Esophagus muscularis mucosa (tissue), 4 donors: ENCODE data around the gene ELOVL2. TPM values are rescaled to one million over a fixed set of nuclear protein-coding genes. Genes with fewer than 3 reads are reported as not detected.
"Not testable (repeated sequence)": the region's sequence is repeated elsewhere in the genome, so short reads cannot be mapped to it uniquely, and the experiment has no call there.

ENCODE experiments used
- DNase-seq: peaks from one replicate; pipeline ENCODE4 v3.0.0-alpha.2; 2017; ENCODE audit errors: extremely low spot score
- H3K27ac ChIP-seq, 4 donors: fragments of 200-600 bp; sonication (generic); replicated peaks in 1 of 4; 1 replicate in 3 of 4; 2 replicates in 1 of 4; pipeline ENCODE4 v1.5.1; 2016 to 2019; ENCODE audit warnings: mild to moderate bottlenecking in 1 of 4
- H3K27me3 ChIP-seq, 4 donors: fragments of 200-600 bp; sonication (generic); one replicate each; pipeline versions ENCODE4 v1.5.1 to v1.6.0; 2016 to 2019
- H3K36me3 ChIP-seq, 4 donors: fragments of 200-600 bp; sonication (generic); one replicate each; pipeline ENCODE4 v1.5.1; 2016 to 2019
- H3K4me1 ChIP-seq, 4 donors: fragments of 200-600 bp; sonication (generic); one replicate each; pipeline ENCODE4 v1.5.1; 2016 to 2019
- H3K4me3 ChIP-seq, 4 donors: fragments of 200-600 bp; sonication (generic); 1 replicate in 2 of 4; 2 replicates in 2 of 4; pipeline ENCODE4 v1.5.1; 2016 to 2019; ENCODE audit warnings: mild to moderate bottlenecking in 4 of 4, moderate library complexity in 1 of 4
- H3K9me3 ChIP-seq, 4 donors: fragments of 200-600 bp; sonication (generic); 1 replicate in 3 of 4; 2 replicates in 1 of 4; pipeline ENCODE4 v1.5.1; 2016 to 2019
- CTCF ChIP-seq, 3 experiments: fragments of 200-600 bp in 2 of 3; fragments of 450-650 bp in 1 of 3; sonication (generic) in 2 of 3; IDR thresholded peaks; one replicate each; pipeline ENCODE4 v1.5.1; 2017 to 2019; ENCODE audit warnings: antibody characterized with exemption in 3 of 3, mild to moderate bottlenecking in 2 of 3, moderate library complexity in 1 of 3
- EP300 ChIP-seq: sonication (generic); formaldehyde crosslinking; IDR thresholded peaks from one replicate; pipeline ENCODE4 v1.6.1; 2017; ENCODE audit warnings: antibody characterized with exemption
- POLR2A ChIP-seq: fragments of 450-650 bp; IDR thresholded peaks from one replicate; pipeline ENCODE4 v1.6.1; 2017; ENCODE audit warnings: antibody characterized with exemption, moderate library complexity, mild to moderate bottlenecking, low read depth
- POLR2AphosphoS5 ChIP-seq, 2 donors: sonication (generic); formaldehyde crosslinking; IDR thresholded peaks; one replicate each; pipeline ENCODE4 v1.6.1; 2017; ENCODE audit warnings: antibody characterized with exemption in 2 of 2
- WGBS: methylation state at CpG from one replicate; pipeline ENCODE4 v1.1.5; 2018; 5-methylcytosine and 5-hydroxymethylcytosine counted together
- intact Hi-C: fragments of 100-400 bp; cut with DNase I; formaldehyde crosslinking; loops from one replicate; pipeline ENCODE4 v1.15.1; 2023
- total RNA-seq, 4 donors: library from RNA; depleted of rRNA; stranded (reverse); fragments of >200 nt; gene quantifications; one replicate each; pipeline versions ENCODE4 v1.1.0 to v1.2.1, GENCODE V29; 2016

The ELOVL2 gene
- total RNA-seq, 4 donors from 2014 or later: 0.26 to 0.57 (median 0.46) TPM

- DNase-seq: no peak
- H3K27ac ChIP-seq: no peak overlapping the region
- H3K4me1 ChIP-seq: no peaks in the 10 kb centered on the region
- H3K27me3 ChIP-seq: no peaks in the 10 kb centered on the region
- TF ChIP-seq POLR2A (no peak), POLR2AphosphoS5 (IDR thresholded peaks at IDR 0.05) (no peak), EP300 (no peak), CTCF (IDR thresholded peaks at IDR 0.05) (no peak)
- H3K9me3 ChIP-seq: no peaks in the 10 kb centered on the region
- 45% methylated on average over 2 of the region's 2 CpGs for WGBS
- H3K36me3 ChIP-seq: no peaks in the 10 kb centered on the region
- no peak overlapping the region for H3K4me3 ChIP-seq
- intact Hi-C loops: no loop called here
Observed at GRCh38 chr6:10991115-10991514, 53.0 kb downstream of the ELOVL2 start.

GRCh38 chr6:10989587-10989986 is 54.5 kb downstream of the ELOVL2 start:
- no peak for TF ChIP-seq EP300
- no peak for TF ChIP-seq POLR2A
- no peak for TF ChIP-seq CTCF (IDR thresholded peaks at IDR 0.05)
- TF ChIP-seq POLR2AphosphoS5 (IDR thresholded peaks at IDR 0.05): no peak
- H3K27ac ChIP-seq: no peak overlapping the region

GRCh38 chr6:10984959-10985358 is 59.1 kb downstream of the ELOVL2 start:
- H3K27me3 ChIP-seq, H3K36me3 ChIP-seq, H3K4me1 ChIP-seq, H3K4me3 ChIP-seq, H3K9me3 ChIP-seq, H3K27ac ChIP-seq, intact Hi-C loops, DNase-seq: not testable (repeated sequence)
- 78% methylated on average over 2 of the region's 2 CpGs for WGBS

More at GRCh38 chr6:10989587-10989986, 54.5 kb downstream of the ELOVL2 start:
- H3K9me3 ChIP-seq: no peaks in the 10 kb centered on the region
- no peak overlapping the region for H3K4me3 ChIP-seq
- H3K4me1 ChIP-seq: no peaks in the 10 kb centered on the region
- no peaks in the 10 kb centered on the region for H3K27me3 ChIP-seq
- no peak for DNase-seq
- 91% methylated on average over 15 of the region's 15 CpGs for WGBS
- no peaks in the 10 kb centered on the region for H3K36me3 ChIP-seq
- intact Hi-C loops: no loop called here

- intact Hi-C loops: no loop called here
- 100% methylated on average over 1 of the region's 1 CpG for WGBS
- no peaks in the 10 kb centered on the region for H3K27me3 ChIP-seq
- H3K4me1 ChIP-seq: no peaks in the 10 kb centered on the region
- no peaks in the 10 kb centered on the region for H3K9me3 ChIP-seq
- H3K27ac ChIP-seq: no peak overlapping the region
- DNase-seq: no peak
- no peak overlapping the region for H3K4me3 ChIP-seq
- TF ChIP-seq CTCF (IDR thresholded peaks at IDR 0.05): no peak
- no peak for TF ChIP-seq POLR2AphosphoS5 (IDR thresholded peaks at IDR 0.05)
- no peak for TF ChIP-seq EP300
- TF ChIP-seq POLR2A: no peak
- H3K36me3 ChIP-seq: no peaks in the 10 kb centered on the region
Observed at GRCh38 chr6:10981409-10981808, 62.7 kb downstream of the ELOVL2 start.

GRCh38 chr6:10979603-10980002 is 64.5 kb downstream of the ELOVL2 start:
- no peak overlapping the region for H3K4me3 ChIP-seq
- H3K4me1 ChIP-seq: no peaks in the 10 kb centered on the region
- 32% methylated on average over 1 of the region's 1 CpG for WGBS
- intact Hi-C loops: no loop called here
- no peaks in the 10 kb centered on the region for H3K36me3 ChIP-seq
- no peak for TF ChIP-seq CTCF (IDR thresholded peaks at IDR 0.05)
- no peak for TF ChIP-seq EP300
- no peak for TF ChIP-seq POLR2A
- TF ChIP-seq POLR2AphosphoS5 (IDR thresholded peaks at IDR 0.05): no peak
- no peaks in the 10 kb centered on the region for H3K27me3 ChIP-seq
- DNase-seq: no peak
- no peaks in the 10 kb centered on the region for H3K9me3 ChIP-seq
- H3K27ac ChIP-seq: no peak overlapping the region
